Naive B cell (primary cell): ENCODE results near the gene CCDC9. TPM values are rescaled to one million over a fixed set of nuclear protein-coding genes. Genes with fewer than 3 reads are reported as not detected.

Experiments used
- ATAC-seq, 2 donors: fragments of 150-1000 bp; cut with Tn5 transposase; 2 replicates each; pipeline ENCODE4 v1.10.0; 2021; ENCODE audit warnings: low read depth in 2 of 2, mild to moderate bottlenecking in 2 of 2, moderate library complexity in 2 of 2
- DNase-seq: peaks from one replicate; pipeline ENCODE4 v3.0.0; 2022
- H3K27ac Mint-ChIP-seq, 6 donors: one replicate each; pipeline ENCODE4 v1.8.0; 2020 to 2022; ENCODE audit warnings: mild to moderate bottlenecking in 6 of 6, mixed read lengths in 6 of 6, moderate library complexity in 5 of 6, inconsistent platforms in 2 of 6
- H3K27me3 Mint-ChIP-seq, 3 donors: one replicate each; pipeline ENCODE4 v1.8.0; 2021 to 2022; ENCODE audit warnings: mixed read lengths in 3 of 3, mild to moderate bottlenecking in 1 of 3
- H3K36me3 Mint-ChIP-seq, 2 donors: one replicate each; pipeline ENCODE4 v1.8.0; 2020 to 2022; ENCODE audit warnings: mixed read lengths in 2 of 2, inconsistent platforms in 1 of 2, mild to moderate bottlenecking in 1 of 2
- H3K4me1 Mint-ChIP-seq, 3 donors: one replicate each; pipeline ENCODE4 v1.8.0; 2020 to 2022; ENCODE audit warnings: mixed read lengths in 3 of 3, inconsistent platforms in 1 of 3, mild to moderate bottlenecking in 1 of 3, moderate library complexity in 1 of 3
- H3K4me3 Mint-ChIP-seq, 8 donors: one replicate each; pipeline ENCODE4 v1.8.0; 2020 to 2022; ENCODE audit warnings: mild to moderate bottlenecking in 8 of 8, mixed read lengths in 8 of 8, moderate library complexity in 8 of 8, inconsistent platforms in 2 of 8
- H3K9me3 Mint-ChIP-seq, 7 donors: one replicate each; pipeline ENCODE4 v1.8.0; 2020 to 2022; ENCODE audit warnings: mixed read lengths in 7 of 7, mild to moderate bottlenecking in 5 of 7, inconsistent platforms in 2 of 7, moderate library complexity in 1 of 7
- polyA plus RNA-seq, 6 donors: library from polyadenylated mRNA; unstranded; fragments of 300-500 nt; fragmentation: Illumina TruSeq; gene quantifications; one replicate each; pipeline ENCODE4 v1.2.3, GENCODE V29; 2021; ENCODE audit warnings: low read depth in 6 of 6

Gene CCDC9
- polyA plus RNA-seq = 10 to 100 TPM in 2 of 6 donors, 1 to 10 TPM in 4; 7.8 to 13.2 (median 8.8) TPM

DNA sequence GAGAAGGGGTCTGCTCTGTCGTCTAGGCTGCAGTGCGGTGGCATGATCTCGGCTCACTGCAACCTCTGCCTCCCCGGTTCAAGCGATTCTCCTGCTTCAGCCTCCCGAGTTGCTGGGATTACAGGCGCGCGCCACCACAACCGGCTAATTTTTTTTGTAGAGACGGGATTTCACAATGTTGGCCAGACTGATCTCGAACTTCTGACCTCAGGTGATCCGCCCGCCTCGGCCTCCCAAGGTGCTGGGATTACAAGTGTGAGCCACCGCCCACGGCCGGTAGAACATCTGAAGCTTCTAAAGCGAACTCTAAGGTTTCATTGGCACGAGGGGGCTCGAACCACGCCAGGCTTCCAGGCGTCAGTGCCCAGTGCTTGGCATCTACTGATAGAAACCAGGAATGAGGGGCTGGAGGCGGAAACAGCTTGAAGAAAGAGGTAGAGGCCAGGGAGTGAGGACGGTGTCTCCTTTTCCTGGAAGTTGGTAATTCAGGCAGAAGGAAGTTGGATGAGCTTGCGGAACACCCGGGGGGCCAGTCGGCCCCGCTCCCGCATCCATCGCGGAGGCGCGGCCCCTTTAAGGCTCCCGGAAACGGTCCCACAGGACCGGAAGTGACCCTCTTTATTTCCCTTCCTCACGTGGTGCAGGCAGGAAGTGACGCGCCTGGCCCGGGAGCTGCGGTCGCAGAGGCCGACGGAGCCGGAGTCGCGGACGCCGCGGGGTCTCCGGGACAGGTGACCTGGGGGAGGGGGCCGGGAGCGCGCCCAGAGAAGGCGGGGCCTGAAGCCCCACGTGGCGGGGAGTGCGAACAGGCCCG, at the start of gene CCDC9:
Gene CCDC9 (plus strand): TSS at position 647 of the 814 bp plus-strand sequence. CDS start 1,876 bp downstream, outside the sequence.
- DNase-seq = peak; percentile 94
- H3K4me3 Mint-ChIP-seq = peak within 1 kb of the TSS; percentile 85 to 98 (median 94)
- peak within 1 kb of the TSS; percentile 96 to 99 (median 99) for H3K27ac Mint-ChIP-seq
- peaks cover 0 to 28% of the 10 kb centered on the region in 2 donors for H3K36me3 Mint-ChIP-seq
- ATAC-seq = peak; percentile 66
- peaks cover 0 to 2% (median 0%) of the 10 kb centered on the region in 7 donors for H3K9me3 Mint-ChIP-seq
- no peaks in the 10 kb centered on the region for H3K27me3 Mint-ChIP-seq
- peaks cover 35 to 48% (median 40%) of the 10 kb centered on the region in 3 donors for H3K4me1 Mint-ChIP-seq

- Mint-ChIP-seq H3K27me3 (no peaks in the 10 kb centered on the region), H3K4me3 (no peak overlapping the region), H3K9me3 (no peaks in the 10 kb centered on the region), H3K36me3 (peaks cover 12 to 13% of the 10 kb centered on the region in 2 donors), H3K4me1 (peaks cover 5 to 11% (median 7%) of the 10 kb centered on the region in 3 donors), H3K27ac (peak overlapping the region in 1 of 6 donors; percentile 11)
- DNase-seq (no peak), ATAC-seq (no peak)
Observed at GRCh38 chr19:47209319-47210179, 46.8 kb upstream of the CCDC9 start.

GRCh38 chr19:47210180-47210490, 46.2 kb upstream of the CCDC9 start:
- peaks cover 5 to 11% (median 7%) of the 10 kb centered on the region in 3 donors for H3K4me1 Mint-ChIP-seq

GRCh38 chr19:47210689-47211316, 45.5 kb upstream of the CCDC9 start:
- DNase-seq (peak; percentile 73), ATAC-seq (peak; percentile 51 to 70)
- Mint-ChIP-seq H3K4me3 (no peak overlapping the region), H3K27me3 (no peaks in the 10 kb centered on the region), H3K36me3 (peaks cover 8 to 12% of the 10 kb centered on the region in 2 donors), H3K27ac (peak overlapping the region in 4 of 6 donors; percentile 58 to 94 (median 70)), H3K9me3 (no peaks in the 10 kb centered on the region), H3K4me1 (peaks cover 7 to 11% (median 8%) of the 10 kb centered on the region in 3 donors)

More at GRCh38 chr19:47210180-47210490, 46.2 kb upstream of the CCDC9 start:
- ATAC-seq = no peak
- H3K36me3 Mint-ChIP-seq = peaks cover 8 to 12% of the 10 kb centered on the region in 2 donors
- no peaks in the 10 kb centered on the region for H3K9me3 Mint-ChIP-seq
- H3K4me3 Mint-ChIP-seq = no peak overlapping the region
- no peaks in the 10 kb centered on the region for H3K27me3 Mint-ChIP-seq
- peak overlapping the region in 2 of 6 donors; percentile 75 to 94 for H3K27ac Mint-ChIP-seq
- no peak for DNase-seq

DNA sequence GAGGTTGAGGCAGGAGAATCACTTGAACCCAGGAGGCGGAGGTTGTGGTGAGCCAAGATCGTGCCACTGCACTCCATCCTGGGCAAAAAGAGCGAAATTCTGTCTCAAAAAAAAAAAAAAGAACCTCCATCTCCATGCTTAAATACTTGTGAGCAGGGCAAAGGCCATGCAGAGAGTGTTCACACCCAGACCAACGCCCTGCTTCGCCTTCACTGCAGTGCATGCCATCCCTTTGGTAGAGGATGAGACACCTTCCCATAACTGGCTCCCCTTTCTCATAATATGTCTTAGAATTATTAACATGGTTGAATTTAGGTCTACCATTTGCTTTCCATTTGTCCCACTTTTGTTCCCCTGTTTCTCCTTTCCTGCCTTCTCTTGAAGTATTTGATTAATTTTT, 40.7 kb upstream of the CCDC9 start:
- DNase-seq = no peak
- Mint-ChIP-seq H3K27ac (no peak overlapping the region), H3K9me3 (no peaks in the 10 kb centered on the region), H3K4me1 (peaks cover 5 to 7% (median 7%) of the 10 kb centered on the region in 3 donors), H3K36me3 (no peaks in the 10 kb centered on the region), H3K4me3 (no peak overlapping the region), H3K27me3 (no peaks in the 10 kb centered on the region)
- no peak for ATAC-seq

GRCh38 chr19:47221080-47221841, 35.1 kb upstream of the CCDC9 start:
- Mint-ChIP-seq H3K27me3 (no peaks in the 10 kb centered on the region), H3K9me3 (no peaks in the 10 kb centered on the region), H3K27ac (no peak overlapping the region), H3K36me3 (no peaks in the 10 kb centered on the region), H3K4me1 (peaks cover 5 to 7% (median 6%) of the 10 kb centered on the region in 3 donors), H3K4me3 (no peak overlapping the region)
- DNase-seq (no peak), ATAC-seq (no peak)

DNA sequence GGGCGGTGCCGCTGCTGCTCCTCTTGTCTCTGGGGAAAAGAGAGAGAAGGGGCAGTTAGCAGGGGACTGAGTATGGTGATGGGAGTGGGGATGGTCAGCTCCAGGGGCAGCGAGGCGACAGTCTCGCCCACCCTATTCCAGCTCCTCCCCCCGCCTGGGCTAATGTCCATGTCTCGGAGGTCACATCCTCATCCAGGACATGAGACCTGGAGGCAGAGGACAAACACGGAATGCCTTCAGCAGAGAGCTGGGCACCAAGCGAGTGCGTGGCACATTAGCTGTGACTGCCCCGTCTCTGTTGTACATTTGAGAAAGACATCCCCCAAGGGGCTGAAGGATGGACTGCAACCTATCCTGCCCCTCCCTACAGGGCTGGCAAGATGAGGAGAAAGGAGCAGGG, 34.4 kb upstream of the CCDC9 start:
- Mint-ChIP-seq H3K36me3 (no peaks in the 10 kb centered on the region), H3K4me1 (peaks cover 6 to 10% (median 9%) of the 10 kb centered on the region in 3 donors), H3K27me3 (no peaks in the 10 kb centered on the region), H3K27ac (no peak overlapping the region), H3K9me3 (no peaks in the 10 kb centered on the region), H3K4me3 (no peak overlapping the region)
- DNase-seq = no peak
- ATAC-seq = no peak

DNA sequence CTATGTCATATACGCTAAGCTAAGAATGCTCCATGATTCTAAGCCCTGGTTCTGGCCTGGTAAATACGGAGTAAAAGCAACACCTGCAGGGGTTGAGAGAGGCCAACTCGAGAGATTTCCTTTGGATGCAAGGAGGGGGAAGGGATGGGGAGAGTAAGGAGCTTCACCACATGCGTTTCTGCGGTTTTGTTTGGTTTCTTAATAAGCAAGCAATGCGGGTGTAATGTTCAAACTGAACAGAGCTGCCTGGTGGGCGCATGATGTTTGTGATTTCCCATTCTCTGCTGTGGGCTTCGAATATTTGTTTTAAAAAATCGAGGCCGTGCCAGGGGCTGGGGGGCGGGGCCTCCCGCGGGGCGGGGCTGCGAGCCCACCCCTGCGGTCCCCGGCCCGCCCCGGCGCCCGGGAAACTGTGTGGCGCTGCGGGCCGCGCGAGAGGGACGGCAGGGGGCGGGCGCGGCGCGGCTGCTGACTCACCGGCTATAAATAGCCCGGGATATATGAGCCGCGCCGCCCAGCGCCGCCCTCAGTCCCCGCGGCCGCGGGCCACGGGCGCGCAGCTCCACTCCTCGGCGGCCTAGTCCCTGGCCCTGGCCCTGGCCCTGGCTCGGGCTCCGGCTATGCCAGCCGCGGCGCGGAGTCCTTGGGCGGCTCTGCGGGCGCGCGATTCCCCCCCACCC, 30.4 kb upstream of the CCDC9 start:
- peak overlapping the region; percentile 48 to 90 (median 79) for H3K4me3 Mint-ChIP-seq
- peaks cover 12 to 18% (median 18%) of the 10 kb centered on the region in 3 donors for H3K4me1 Mint-ChIP-seq
- DNase-seq (peak; percentile 82), ATAC-seq (peak; percentile 58 to 68)
- peak overlapping the region in 5 of 6 donors; percentile 64 to 95 (median 87) for H3K27ac Mint-ChIP-seq
- H3K27me3 Mint-ChIP-seq = peaks cover 0 to 6% (median 0%) of the 10 kb centered on the region in 3 donors
- H3K9me3 Mint-ChIP-seq = no peaks in the 10 kb centered on the region
- H3K36me3 Mint-ChIP-seq = no peaks in the 10 kb centered on the region

DNA sequence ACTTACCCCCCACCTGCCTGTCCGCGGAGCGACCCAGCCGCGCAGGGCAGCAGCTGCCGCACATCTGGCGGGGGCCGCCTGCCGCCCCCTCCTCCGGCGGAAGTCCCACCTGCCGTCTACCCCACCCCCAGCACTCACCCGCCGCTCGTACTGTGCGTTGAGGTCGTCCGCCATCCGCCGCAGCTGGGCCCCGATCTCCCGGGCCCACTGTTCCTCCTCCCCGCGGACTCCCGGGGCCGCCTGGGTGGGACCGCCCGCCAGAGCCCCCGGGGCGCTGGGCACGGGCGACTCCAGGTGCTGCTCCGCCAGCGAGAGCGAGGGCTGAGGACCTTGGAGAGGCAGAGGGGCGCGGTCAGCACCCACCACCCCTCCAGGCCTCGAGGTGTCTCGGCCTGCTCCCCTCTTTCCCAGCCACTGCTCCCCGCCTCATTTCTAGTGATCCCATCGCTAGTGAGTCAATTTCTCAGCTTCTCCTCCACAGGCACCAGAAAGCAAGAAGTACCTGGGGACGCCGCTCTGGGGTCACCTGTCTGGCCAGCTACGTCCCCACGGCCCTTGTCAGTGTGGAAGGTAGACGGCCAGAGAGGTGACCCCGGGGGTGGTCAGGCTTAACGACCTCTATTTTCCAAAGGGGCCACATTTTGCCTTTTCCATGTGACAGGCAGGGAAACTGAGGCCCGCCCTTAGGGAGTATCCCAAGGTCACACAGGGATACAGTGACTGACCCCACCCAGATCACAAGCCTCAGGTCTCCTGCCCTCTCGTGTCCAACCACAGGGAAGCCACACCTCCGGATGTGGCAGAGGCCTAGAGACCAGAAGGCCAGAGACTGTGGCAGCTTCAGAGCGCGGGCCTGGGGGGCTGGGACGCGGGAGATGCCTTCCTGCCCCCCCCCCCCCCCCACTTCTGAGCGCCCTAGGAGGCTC, 29.6 kb upstream of the CCDC9 start:
- peak overlapping the region; percentile 33 to 95 (median 80) for H3K27ac Mint-ChIP-seq
- H3K4me3 Mint-ChIP-seq = peak overlapping the region in 7 of 8 donors; percentile 74 to 87 (median 80)
- no peaks in the 10 kb centered on the region for H3K9me3 Mint-ChIP-seq
- peak; percentile 25 for DNase-seq
- peak; percentile 3 to 8 for ATAC-seq
- H3K4me1 Mint-ChIP-seq = peaks cover 14 to 22% (median 22%) of the 10 kb centered on the region in 3 donors
- H3K27me3 Mint-ChIP-seq = peaks cover 0 to 6% (median 0%) of the 10 kb centered on the region in 3 donors
- no peaks in the 10 kb centered on the region for H3K36me3 Mint-ChIP-seq

DNA sequence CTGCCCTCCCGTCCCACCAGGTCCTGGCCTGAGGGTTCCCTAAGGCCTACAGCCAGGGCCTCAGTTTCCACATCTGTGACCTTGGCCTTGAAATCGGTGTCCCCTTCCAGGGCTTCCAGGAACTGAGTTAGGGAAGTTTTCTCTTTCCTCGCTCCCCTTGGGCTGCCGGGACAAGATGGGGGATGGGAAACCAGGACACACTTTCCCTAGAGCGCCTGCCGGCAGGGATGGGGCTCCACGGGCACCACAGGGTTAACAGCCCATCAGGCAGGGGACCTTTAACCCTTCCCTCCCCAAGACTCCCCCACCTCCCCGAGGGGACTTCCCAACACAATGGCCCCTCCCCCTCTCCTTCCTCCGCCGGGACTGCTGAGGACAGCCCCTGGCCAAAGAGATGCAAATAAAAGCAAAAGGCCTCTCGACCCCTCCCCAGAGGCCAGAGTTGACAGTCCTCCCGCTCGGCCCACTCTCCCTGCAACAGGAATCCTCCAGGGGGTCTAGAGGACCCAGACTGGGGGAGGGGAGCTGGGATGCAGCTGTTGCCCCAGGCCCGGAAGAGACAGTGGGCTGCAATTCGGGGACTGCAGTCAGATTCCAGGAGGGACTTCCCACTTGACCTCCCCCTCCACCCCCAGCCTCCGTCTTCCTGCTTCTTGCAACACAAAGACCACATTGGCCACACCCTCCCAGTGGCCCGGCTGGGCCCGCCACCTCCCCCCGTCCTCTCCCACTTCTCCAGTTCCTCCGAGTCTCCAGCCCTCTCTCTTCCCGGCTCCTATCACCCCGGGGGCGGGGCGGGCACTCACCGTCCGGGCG, 28.8 kb upstream of the CCDC9 start:
- DNase-seq = peak; percentile 24
- H3K27me3 Mint-ChIP-seq = peaks cover 0 to 7% (median 2%) of the 10 kb centered on the region in 3 donors
- H3K9me3 Mint-ChIP-seq = no peaks in the 10 kb centered on the region
- H3K36me3 Mint-ChIP-seq = no peaks in the 10 kb centered on the region
- H3K27ac Mint-ChIP-seq = peak overlapping the region in 3 of 6 donors; percentile 81 to 94 (median 82)
- peak overlapping the region in 7 of 8 donors; percentile 42 to 87 (median 75) for H3K4me3 Mint-ChIP-seq
- peaks cover 22 to 31% (median 26%) of the 10 kb centered on the region in 3 donors for H3K4me1 Mint-ChIP-seq
- ATAC-seq = no peak
